ENCODE results near the gene DPEP1.
"Not testable (repeated sequence)": the region's sequence is repeated elsewhere in the genome, so short reads cannot be mapped to it uniquely, and the experiment has no call there.

The DPEP1 gene

GRCh38 chr16:89577055-89577759 lies 36.2 kb upstream of the DPEP1 start:
- no peak for DNase-seq

GRCh38 chr16:89579351-89579750 lies 34.1 kb upstream of the DPEP1 start:
- no peak for DNase-seq

GRCh38 chr16:89581045-89581695 lies 32.3 kb upstream of the DPEP1 start:
- DNase-seq: no peak

- no peak for DNase-seq
These were observed 31.4 kb upstream of the DPEP1 start for GRCh38 chr16:89581861-89582563.

- no peak for DNase-seq
These were observed 30.7 kb upstream of the DPEP1 start for GRCh38 chr16:89582614-89583196.

- no peak for DNase-seq
These were observed 30.1 kb upstream of the DPEP1 start for GRCh38 chr16:89583197-89583894.

GRCh38 chr16:89583895-89584644 lies 29.4 kb upstream of the DPEP1 start:
- no peak for DNase-seq

GRCh38 chr16:89584768-89585549 lies 28.5 kb upstream of the DPEP1 start:
- no peak for DNase-seq

GRCh38 chr16:89586218-89586617 lies 27.2 kb upstream of the DPEP1 start:
- DNase-seq: no peak

GRCh38 chr16:89586853-89587252 lies 26.6 kb upstream of the DPEP1 start:
- no peak for DNase-seq

GRCh38 chr16:89587676-89588075 lies 25.8 kb upstream of the DPEP1 start:
- DNase-seq: not testable (repeated sequence)

GRCh38 chr16:89588413-89589109 lies 24.9 kb upstream of the DPEP1 start:
- DNase-seq: no peak

GRCh38 chr16:89589241-89589926 lies 24.1 kb upstream of the DPEP1 start:
- no peak for DNase-seq

- DNase-seq: peak; percentile 78
These were observed 19.6 kb upstream of the DPEP1 start for GRCh38 chr16:89593841-89594240.

GRCh38 chr16:89595330-89596060 lies 17.9 kb upstream of the DPEP1 start:
- DNase-seq: no peak

GRCh38 chr16:89596061-89596689 lies 17.3 kb upstream of the DPEP1 start:
- no peak for DNase-seq

GRCh38 chr16:89596957-89597649 lies 16.3 kb upstream of the DPEP1 start:
- no peak for DNase-seq

GRCh38 chr16:89598199-89598598 lies 15.2 kb upstream of the DPEP1 start:
- no peak for DNase-seq
